Skeletal muscle satellite cell (primary cell): ENCODE measurements around the gene RPUSD2.

Source experiments
- H3K27me3 ChIP-seq: 2 replicates; pipeline ENCODE4 v1.7.0; 2013; ENCODE audit warnings: low read length; ENCODE audit not compliant: control insufficient read depth, insufficient read depth
- H3K36me3 ChIP-seq: 2 replicates; pipeline ENCODE4 v1.7.0; 2013; ENCODE audit warnings: mild to moderate bottlenecking, control low read depth, low read length; ENCODE audit not compliant: insufficient read depth
- H3K4me1 ChIP-seq: 2 replicates; pipeline ENCODE4 v1.7.0; 2013; ENCODE audit warnings: low read length; ENCODE audit not compliant: control insufficient read depth, insufficient read depth
- H3K4me2 ChIP-seq: 2 replicates; pipeline ENCODE4 v1.7.0; 2013; ENCODE audit warnings: mild to moderate bottlenecking, low read length
- H3K4me3 ChIP-seq: 2 replicates; pipeline ENCODE4 v1.7.0; 2013; ENCODE audit warnings: low read length
- H3K9ac ChIP-seq: 2 replicates; pipeline ENCODE4 v1.7.0; 2013; ENCODE audit warnings: mild to moderate bottlenecking, low read depth, low read length, moderate library complexity
- H3K9me3 ChIP-seq: replicated peaks from 2 replicates; pipeline ENCODE4 v1.7.0; 2013; ENCODE audit warnings: mild to moderate bottlenecking, control low read depth, low read length

Gene RPUSD2

GRCh38 chr15:40548610-40549009, 20.5 kb upstream of the RPUSD2 start:
- H3K9ac ChIP-seq, result no peak overlapping the region
- H3K27me3 ChIP-seq, result no peaks in the 10 kb centered on the region
- H3K36me3 ChIP-seq, result no peaks in the 10 kb centered on the region
- H3K4me3 ChIP-seq, result no peak overlapping the region
- no peaks in the 10 kb centered on the region for H3K9me3 ChIP-seq
- H3K4me1 ChIP-seq, result no peaks in the 10 kb centered on the region
- no peak overlapping the region for H3K4me2 ChIP-seq

- H3K4me2 ChIP-seq, result no peak overlapping the region
- H3K9ac ChIP-seq, result no peak overlapping the region
- no peaks in the 10 kb centered on the region for H3K36me3 ChIP-seq
- no peak overlapping the region for H3K4me3 ChIP-seq
- H3K4me1 ChIP-seq, result no peaks in the 10 kb centered on the region
- no peaks in the 10 kb centered on the region for H3K27me3 ChIP-seq
- H3K9me3 ChIP-seq, result no peaks in the 10 kb centered on the region
Measured at GRCh38 chr15:40549894-40550293, 19.2 kb upstream of the RPUSD2 start.

- Histone ChIP-seq H3K4me2 (no peak overlapping the region), H3K9me3 (no peaks in the 10 kb centered on the region), H3K36me3 (no peaks in the 10 kb centered on the region), H3K9ac (no peak overlapping the region), H3K27me3 (no peaks in the 10 kb centered on the region), H3K4me3 (no peak overlapping the region), H3K4me1 (no peaks in the 10 kb centered on the region)
Measured at GRCh38 chr15:40550341-40551037, 18.6 kb upstream of the RPUSD2 start.

GRCh38 chr15:40554161-40554525, 15.0 kb upstream of the RPUSD2 start:
- Histone ChIP-seq H3K9me3 (no peaks in the 10 kb centered on the region), H3K4me3 (no peak overlapping the region), H3K27me3 (no peaks in the 10 kb centered on the region), H3K9ac (no peak overlapping the region), H3K4me2 (no peak overlapping the region), H3K36me3 (peaks cover 8% of the 10 kb centered on the region), H3K4me1 (no peaks in the 10 kb centered on the region)

- H3K36me3 ChIP-seq, result peaks cover 8% of the 10 kb centered on the region
- H3K27me3 ChIP-seq, result no peaks in the 10 kb centered on the region
- H3K4me3 ChIP-seq, result no peak overlapping the region
- H3K4me2 ChIP-seq, result no peak overlapping the region
- H3K4me1 ChIP-seq, result no peaks in the 10 kb centered on the region
- no peak overlapping the region for H3K9ac ChIP-seq
- H3K9me3 ChIP-seq, result no peaks in the 10 kb centered on the region
Measured at GRCh38 chr15:40555876-40556275, 13.2 kb upstream of the RPUSD2 start.

- H3K4me1 ChIP-seq, result peaks cover 3% of the 10 kb centered on the region
- H3K27me3 ChIP-seq, result no peaks in the 10 kb centered on the region
- H3K36me3 ChIP-seq, result peaks cover 8% of the 10 kb centered on the region
- H3K9me3 ChIP-seq, result no peaks in the 10 kb centered on the region
- no peak overlapping the region for H3K4me3 ChIP-seq
- no peak overlapping the region for H3K4me2 ChIP-seq
- H3K9ac ChIP-seq, result no peak overlapping the region
Measured at GRCh38 chr15:40558952-40559742, 10.0 kb upstream of the RPUSD2 start.

- Histone ChIP-seq H3K9ac (no peak overlapping the region), H3K27me3 (no peaks in the 10 kb centered on the region), H3K4me1 (peaks cover 8% of the 10 kb centered on the region), H3K36me3 (no peaks in the 10 kb centered on the region), H3K4me2 (no peak overlapping the region), H3K9me3 (no peaks in the 10 kb centered on the region), H3K4me3 (no peak overlapping the region)
Measured at GRCh38 chr15:40562691-40563090, 6.4 kb upstream of the RPUSD2 start.

- peaks cover 8% of the 10 kb centered on the region for H3K4me1 ChIP-seq
- H3K4me3 ChIP-seq, result no peak overlapping the region
- no peaks in the 10 kb centered on the region for H3K9me3 ChIP-seq
- no peaks in the 10 kb centered on the region for H3K36me3 ChIP-seq
- no peaks in the 10 kb centered on the region for H3K27me3 ChIP-seq
- no peak overlapping the region for H3K9ac ChIP-seq
- no peak overlapping the region for H3K4me2 ChIP-seq
Measured at GRCh38 chr15:40563426-40563825, 5.7 kb upstream of the RPUSD2 start.

GRCh38 chr15:40564591-40565332, 4.3 kb upstream of the RPUSD2 start, which contains the start of gene CCDC32:
CCDC32 (minus strand) TSS chr15:40565042; CDS start chr15:40563015, 2,027 bp downstream.
- peak within 1 kb of the TSS; percentile 89 for H3K4me2 ChIP-seq
- no peaks in the 10 kb centered on the region for H3K27me3 ChIP-seq
- H3K4me3 ChIP-seq, result peak within 1 kb of the TSS; percentile 85
- H3K9me3 ChIP-seq, result no peaks in the 10 kb centered on the region
- no peaks in the 10 kb centered on the region for H3K36me3 ChIP-seq
- peaks cover 8% of the 10 kb centered on the region for H3K4me1 ChIP-seq
- peak within 1 kb of the TSS; percentile 92 for H3K9ac ChIP-seq

GRCh38 chr15:40565333-40566238, 3.5 kb upstream of the RPUSD2 start:
- H3K9me3 ChIP-seq, result no peaks in the 10 kb centered on the region
- H3K36me3 ChIP-seq, result no peaks in the 10 kb centered on the region
- peak overlapping the region; percentile 89 for H3K4me2 ChIP-seq
- no peaks in the 10 kb centered on the region for H3K27me3 ChIP-seq
- H3K9ac ChIP-seq, result peak overlapping the region; percentile 32
- peak overlapping the region; percentile 85 for H3K4me3 ChIP-seq
- peaks cover 14% of the 10 kb centered on the region for H3K4me1 ChIP-seq

- Histone ChIP-seq H3K9ac (no peak overlapping the region), H3K4me1 (peaks cover 16% of the 10 kb centered on the region), H3K4me2 (no peak overlapping the region), H3K36me3 (peaks cover 8% of the 10 kb centered on the region), H3K4me3 (no peak overlapping the region), H3K9me3 (no peaks in the 10 kb centered on the region), H3K27me3 (no peaks in the 10 kb centered on the region)
Measured at GRCh38 chr15:40567111-40567510, 2.0 kb upstream of the RPUSD2 start.
